Measurements from ENCODE around the gene CASZ1. TPM values are rescaled to one million over a fixed set of nuclear protein-coding genes. Genes with fewer than 3 reads are reported as not detected.

The CASZ1 gene
- total RNA-seq, 1 experiment from 2014 or later, result 12.6 TPM

DNA sequence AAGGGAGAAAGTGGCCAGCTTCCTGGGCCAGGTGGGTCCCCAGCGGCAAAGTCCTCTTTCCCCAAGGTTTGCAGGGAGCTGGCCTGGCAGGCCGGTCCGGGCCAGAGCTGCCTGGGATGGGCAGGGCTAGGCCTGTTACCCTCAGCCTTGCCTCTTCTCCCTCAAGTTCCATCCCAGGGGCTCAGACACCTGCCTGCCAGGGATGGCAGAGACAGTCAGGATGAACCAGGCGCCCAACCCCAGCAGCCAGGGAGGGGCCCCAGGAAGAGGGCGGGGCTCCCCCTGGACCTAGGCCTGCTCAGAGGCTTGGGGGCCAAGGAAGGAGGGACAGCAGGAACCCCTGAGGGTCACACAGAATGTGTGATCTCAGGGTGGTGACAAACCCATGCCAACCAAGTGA is 120.6 kb downstream of the CASZ1 start:
- intact Hi-C loops (cut with micrococcal nuclease; ENCODE audit: unreplicated experiment), result no loop called here
- TF ChIP-seq, protein P1, sequence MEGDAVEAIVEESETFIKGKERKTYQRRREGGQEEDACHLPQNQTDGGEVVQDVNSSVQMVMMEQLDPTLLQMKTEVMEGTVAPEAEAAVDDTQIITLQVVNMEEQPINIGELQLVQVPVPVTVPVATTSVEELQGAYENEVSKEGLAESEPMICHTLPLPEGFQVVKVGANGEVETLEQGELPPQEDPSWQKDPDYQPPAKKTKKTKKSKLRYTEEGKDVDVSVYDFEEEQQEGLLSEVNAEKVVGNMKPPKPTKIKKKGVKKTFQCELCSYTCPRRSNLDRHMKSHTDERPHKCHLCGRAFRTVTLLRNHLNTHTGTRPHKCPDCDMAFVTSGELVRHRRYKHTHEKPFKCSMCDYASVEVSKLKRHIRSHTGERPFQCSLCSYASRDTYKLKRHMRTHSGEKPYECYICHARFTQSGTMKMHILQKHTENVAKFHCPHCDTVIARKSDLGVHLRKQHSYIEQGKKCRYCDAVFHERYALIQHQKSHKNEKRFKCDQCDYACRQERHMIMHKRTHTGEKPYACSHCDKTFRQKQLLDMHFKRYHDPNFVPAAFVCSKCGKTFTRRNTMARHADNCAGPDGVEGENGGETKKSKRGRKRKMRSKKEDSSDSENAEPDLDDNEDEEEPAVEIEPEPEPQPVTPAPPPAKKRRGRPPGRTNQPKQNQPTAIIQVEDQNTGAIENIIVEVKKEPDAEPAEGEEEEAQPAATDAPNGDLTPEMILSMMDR (IDR thresholded peaks at IDR 0.05; ENCODE audit: unreplicated experiment), result no peak
- no peaks in the 10 kb centered on the region for H3K4me1 Mint-ChIP-seq (ENCODE audit: low read depth, unreplicated experiment)

DNA sequence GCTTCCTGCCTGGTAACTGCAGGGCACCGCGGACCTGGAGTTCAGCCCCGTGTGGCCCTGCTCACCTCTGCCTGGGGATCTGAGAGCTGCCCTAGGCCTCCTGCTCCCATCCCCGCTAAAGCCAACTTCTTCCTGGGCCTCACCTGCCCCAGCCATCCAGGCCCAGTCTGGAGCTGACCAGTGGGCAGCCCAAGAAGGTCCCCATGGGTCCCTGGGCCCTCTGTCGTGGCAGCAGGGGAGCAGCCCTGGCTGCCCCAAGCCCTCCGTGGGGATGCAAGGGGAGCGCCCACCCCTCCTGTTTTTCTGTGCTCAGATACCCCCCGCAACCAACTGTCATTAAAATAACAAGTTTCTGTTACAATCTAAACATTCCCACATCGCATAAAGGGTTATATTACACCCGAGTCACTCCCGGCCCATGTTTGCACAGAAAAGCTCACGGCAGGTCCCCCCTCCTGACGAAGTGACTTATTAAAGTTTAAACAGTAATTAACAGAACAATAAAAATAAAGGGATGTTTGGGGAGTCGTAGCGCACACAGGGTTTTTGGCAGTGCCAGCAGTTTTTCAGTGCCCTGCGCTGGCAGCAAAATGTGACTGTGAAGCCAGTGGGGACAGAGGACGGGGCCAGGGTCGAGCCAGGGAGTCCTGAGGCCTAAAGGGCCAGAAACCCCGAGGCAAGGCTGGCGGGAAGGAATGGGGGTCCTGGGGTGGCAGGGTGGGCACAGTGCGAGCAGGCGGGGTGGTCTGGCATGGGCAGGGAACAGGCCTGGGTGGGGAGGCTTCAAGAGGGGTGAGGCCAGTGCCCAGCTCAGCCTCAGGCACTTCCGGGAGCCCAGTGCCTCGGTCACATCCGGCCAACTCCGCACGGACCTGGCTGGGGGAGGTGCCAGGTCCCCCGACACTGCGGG is 121.5 kb downstream of the CASZ1 start:
- H3K4me3 Mint-ChIP-seq (ENCODE audit: low read depth, unreplicated experiment), result no peak overlapping the region
- intact Hi-C loops (cut with micrococcal nuclease; ENCODE audit: unreplicated experiment), result no loop called here
- no TSS peak for BruUV-seq (replicated peaks)
- H3K4me1 Mint-ChIP-seq (ENCODE audit: low read depth, unreplicated experiment), result no peaks in the 10 kb centered on the region
- H3K36me3 Mint-ChIP-seq (ENCODE audit: insufficient read depth, unreplicated experiment), result peaks cover 11% of the 10 kb centered on the region
- H3K27me3 Mint-ChIP-seq (ENCODE audit: unreplicated experiment), result no peaks in the 10 kb centered on the region
- no peak for DNase-seq
- TF ChIP-seq, protein P1 (IDR thresholded peaks at IDR 0.05; ENCODE audit: unreplicated experiment), result no peak
- H3K27ac Mint-ChIP-seq (ENCODE audit: unreplicated experiment), result no peak overlapping the region
- CTCF ChIA-PET, result no interaction called here
- no peaks in the 10 kb centered on the region for H3K9me3 Mint-ChIP-seq (ENCODE audit: low read depth, unreplicated experiment)

More for the DNA sequence above, 120.6 kb downstream of the CASZ1 start:
- Mint-ChIP-seq H3K9me3 (ENCODE audit: low read depth, unreplicated experiment) (no peaks in the 10 kb centered on the region), H3K27me3 (ENCODE audit: unreplicated experiment) (no peaks in the 10 kb centered on the region), H3K4me3 (ENCODE audit: low read depth, unreplicated experiment) (no peak overlapping the region), H3K27ac (ENCODE audit: unreplicated experiment) (no peak overlapping the region), H3K36me3 (ENCODE audit: insufficient read depth, unreplicated experiment) (peaks cover 11% of the 10 kb centered on the region)
- BruUV-seq (replicated peaks), result no TSS peak
- CTCF ChIA-PET, result no interaction called here
- DNase-seq, result no peak

DNA sequence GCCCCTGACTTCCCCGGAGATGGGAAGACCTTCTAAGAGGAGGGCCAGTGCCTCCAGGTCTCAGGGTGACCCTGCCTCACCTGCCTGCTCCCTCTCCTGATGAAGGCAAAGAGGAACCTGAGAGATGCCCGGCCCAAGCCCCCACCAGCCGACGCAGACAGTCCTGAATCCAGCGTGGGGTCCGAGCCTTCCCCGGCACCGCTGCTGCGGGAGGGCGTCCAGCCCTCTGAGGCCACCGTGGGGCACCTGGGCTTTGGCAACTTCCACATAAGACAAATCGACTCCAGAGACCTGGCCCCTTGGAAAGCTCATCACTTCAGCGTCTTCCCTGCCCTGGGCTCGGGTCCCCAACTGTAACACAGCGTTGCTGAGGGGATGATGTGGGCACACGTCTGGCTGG is 122.2 kb downstream of the CASZ1 start:
- H3K9me3 Mint-ChIP-seq (ENCODE audit: low read depth, unreplicated experiment), result no peaks in the 10 kb centered on the region
- H3K27me3 Mint-ChIP-seq (ENCODE audit: unreplicated experiment), result no peaks in the 10 kb centered on the region
- H3K36me3 Mint-ChIP-seq (ENCODE audit: insufficient read depth, unreplicated experiment), result peaks cover 5% of the 10 kb centered on the region
- intact Hi-C loops (cut with micrococcal nuclease; ENCODE audit: unreplicated experiment), result no loop called here
- no peak for DNase-seq
- CTCF ChIA-PET, result no interaction called here
- BruUV-seq (replicated peaks), result no TSS peak
- H3K27ac Mint-ChIP-seq (ENCODE audit: unreplicated experiment), result no peak overlapping the region
- TF ChIP-seq, protein P1 (IDR thresholded peaks at IDR 0.05; ENCODE audit: unreplicated experiment), result no peak
- H3K4me1 Mint-ChIP-seq (ENCODE audit: low read depth, unreplicated experiment), result no peaks in the 10 kb centered on the region
- no peak overlapping the region for H3K4me3 Mint-ChIP-seq (ENCODE audit: low read depth, unreplicated experiment)

DNA sequence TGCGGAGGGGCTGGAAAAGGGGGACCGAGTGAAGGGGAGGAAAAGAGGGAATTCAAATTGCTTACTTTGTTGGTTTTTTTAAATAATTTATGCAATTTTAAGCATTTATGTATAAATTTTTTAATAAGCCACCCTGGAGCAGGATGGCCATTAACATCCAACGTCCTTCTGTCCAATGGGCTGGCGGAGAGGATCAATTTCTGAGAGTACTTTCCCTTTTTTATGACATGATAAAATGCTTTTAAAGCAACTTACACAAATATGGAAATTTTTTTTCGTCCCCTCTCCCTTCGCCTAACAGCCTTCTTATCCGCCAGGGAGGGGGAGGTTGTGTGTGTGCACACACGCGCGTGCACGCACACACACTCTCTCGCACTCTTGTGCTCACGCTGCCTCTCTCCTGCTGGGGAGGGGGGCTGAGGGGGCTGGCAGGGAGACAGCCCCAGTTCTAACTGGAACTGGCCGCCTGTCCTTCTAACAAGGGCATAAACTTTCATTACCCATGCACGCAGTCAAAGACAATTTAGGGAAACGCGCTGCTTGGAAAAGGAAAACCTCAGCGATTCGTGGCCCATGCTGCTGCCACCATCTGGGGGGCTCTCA is 123.2 kb downstream of the CASZ1 start:
- Mint-ChIP-seq H3K4me1 (ENCODE audit: low read depth, unreplicated experiment) (no peaks in the 10 kb centered on the region), H3K4me3 (ENCODE audit: low read depth, unreplicated experiment) (no peak overlapping the region), H3K27ac (ENCODE audit: unreplicated experiment) (no peak overlapping the region), H3K36me3 (ENCODE audit: insufficient read depth, unreplicated experiment) (peaks cover 4% of the 10 kb centered on the region), H3K9me3 (ENCODE audit: low read depth, unreplicated experiment) (no peaks in the 10 kb centered on the region), H3K27me3 (ENCODE audit: unreplicated experiment) (no peaks in the 10 kb centered on the region)
- DNase-seq, result no peak
- CTCF ChIA-PET, result no interaction called here
- BruUV-seq (replicated peaks), result no TSS peak
- TF ChIP-seq, protein P1 (IDR thresholded peaks at IDR 0.05; ENCODE audit: unreplicated experiment), result no peak
- intact Hi-C loops (cut with micrococcal nuclease; ENCODE audit: unreplicated experiment), result no loop called here
